Stomach (tissue), 9 donors: ENCODE data around the gene GREB1. TPM values are rescaled to one million over a fixed set of nuclear protein-coding genes. Genes with fewer than 3 reads are reported as not detected.

Experiments used
- DNase-seq, 2 donors: peaks; one replicate each; pipeline versions ENCODE4 v3.0.0 to v3.0.0-alpha.2; 2013 to 2019
- H3K27ac ChIP-seq, 5 donors: fragments of 200-600 bp in 4 of 5; sonication (generic) in 4 of 5; one replicate each; pipeline ENCODE4 v1.5.1; 2013 to 2019; ENCODE audit warnings: mild to moderate bottlenecking in 1 of 5, moderate library complexity in 1 of 5
- H3K27me3 ChIP-seq, 3 donors: fragments of 200-600 bp; sonication (generic); one replicate each; pipeline ENCODE4 v1.5.1; 2017 to 2019; ENCODE audit warnings: mixed run types in 1 of 3
- H3K36me3 ChIP-seq, 4 donors: fragments of 200-600 bp; sonication (generic); 1 replicate in 3 of 4; 2 replicates in 1 of 4; pipeline ENCODE4 v1.5.1; 2016 to 2019
- H3K4me1 ChIP-seq, 4 donors: fragments of 200-600 bp; sonication (generic); one replicate each; pipeline ENCODE4 v1.5.1; 2016 to 2019
- H3K4me3 ChIP-seq, 4 donors: fragments of 200-600 bp; sonication (generic) in 3 of 4; one replicate each; pipeline ENCODE4 v1.5.1; 2016 to 2019; ENCODE audit warnings: mild to moderate bottlenecking in 1 of 4
- H3K9me3 ChIP-seq, 4 donors: fragments of 200-600 bp; sonication (generic); one replicate each; pipeline ENCODE4 v1.5.1; 2016 to 2019
- EP300 ChIP-seq: sonication (generic); formaldehyde crosslinking; IDR thresholded peaks from one replicate; pipeline ENCODE4 v1.6.1; 2017; ENCODE audit warnings: antibody characterized with exemption
- POLR2A ChIP-seq, 4 donors: fragments of 450-650 bp; IDR thresholded peaks; one replicate each; pipeline ENCODE4 v1.6.1; 2016; ENCODE audit warnings: antibody characterized with exemption in 4 of 4, control low read depth in 2 of 4, mild to moderate bottlenecking in 1 of 4, moderate library complexity in 1 of 4
- POLR2AphosphoS5 ChIP-seq, 3 donors: sonication (generic); formaldehyde crosslinking; IDR thresholded peaks; one replicate each; pipeline ENCODE4 v1.6.1; 2016; ENCODE audit warnings: antibody characterized with exemption in 3 of 3
- WGBS, 5 donors: extraction: QIAGEN DNeasy Blood & Tissue Kit in 3 of 5; methylation state at CpG; one replicate each; pipeline versions ENCODE4 v1.1.5 to v1.1.7; 2013 to 2018; 5-methylcytosine and 5-hydroxymethylcytosine counted together
- intact Hi-C: fragments of 100-400 bp; cut with DNase I; formaldehyde crosslinking; loops from one replicate; pipeline ENCODE4 v1.15.1; 2023; ENCODE audit warnings: low total_unique reads
- polyA plus RNA-seq, 3 donors: library from polyadenylated mRNA; stranded (reverse); fragments of 200-250 nt; gene quantifications; one replicate each; pipeline ENCODE4 v1.2.3, GENCODE V29; 2013
- total RNA-seq, 5 donors: library from RNA; depleted of rRNA; stranded (reverse); fragments of >200 nt; gene quantifications; one replicate each; pipeline versions ENCODE4 v1.1.0 to v1.2.3, GENCODE V29; 2014 to 2016
- TF ChIP-seq, protein P1 (sequence below), 7 experiments: fragments of 450-650 bp in 4 of 7; fragments of 200-600 bp in 3 of 7; sonication (generic) in 3 of 7; IDR thresholded peaks; one replicate each; pipeline ENCODE4 v1.5.1; 2016 to 2019; ENCODE audit warnings: antibody characterized with exemption in 7 of 7, control low read depth in 2 of 7, mild to moderate bottlenecking in 1 of 7
- donor health status: healthy with polysubstance abuse.
- donor health status: Bipolar disorder and iron deficiency.
- donor health status: healthy.

GREB1 gene
- total and polyA plus RNA-seq, 8 donors, result 0.88 to 37.9 (median 3.6) TPM

DNA sequence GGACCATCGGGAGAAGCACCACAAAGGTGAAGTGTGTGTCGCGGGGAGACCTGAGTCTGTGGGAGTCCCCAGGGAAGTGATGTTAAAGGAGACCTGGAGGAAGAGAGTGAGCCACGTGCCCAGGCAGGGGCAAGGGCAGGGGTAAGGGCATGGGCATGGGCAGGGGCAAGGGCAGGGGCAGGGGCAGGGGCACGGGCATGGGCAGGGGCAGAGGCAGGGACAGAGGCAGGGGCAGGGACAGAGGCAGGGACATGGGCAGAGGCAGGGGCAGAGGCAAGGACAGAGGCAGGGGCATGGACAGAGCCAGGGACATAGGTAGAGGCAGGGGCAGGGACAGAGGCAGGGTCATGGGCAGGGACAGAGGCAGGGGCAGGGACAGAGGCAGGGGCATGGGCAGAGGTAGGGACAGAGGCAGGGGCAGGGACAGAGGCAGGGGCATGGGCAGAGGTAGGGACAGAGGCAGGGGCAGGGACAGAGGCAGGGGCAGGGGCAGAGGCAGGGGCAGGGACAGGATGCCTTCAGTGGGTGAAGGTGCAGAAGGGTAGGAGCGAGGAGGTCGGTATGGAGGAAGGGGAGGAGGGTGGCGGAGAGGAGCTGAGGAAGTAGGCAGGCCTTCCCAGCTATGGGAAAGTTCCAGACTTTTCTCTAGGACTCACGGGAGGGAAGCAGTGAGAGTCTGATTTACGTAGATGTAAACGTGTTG lies 102.9 kb downstream of the GREB1 start:
- Histone ChIP-seq H3K36me3 (peaks cover 0 to 49% (median 17%) of the 10 kb centered on the region in 4 donors), H3K27ac (no peak overlapping the region), H3K4me1 (no peaks in the 10 kb centered on the region), H3K9me3 (no peaks in the 10 kb centered on the region), H3K4me3 (no peak overlapping the region), H3K27me3 (no peaks in the 10 kb centered on the region)
- intact Hi-C loops, result no loop called here
- DNase-seq, result no peak
- WGBS, 5 donors, result 68 to 81% (median 77%) methylated on average over 11 of the region's 11 CpGs
- no peak for TF ChIP-seq POLR2AphosphoS5 (IDR thresholded peaks at IDR 0.05)
- TF ChIP-seq, protein P1, sequence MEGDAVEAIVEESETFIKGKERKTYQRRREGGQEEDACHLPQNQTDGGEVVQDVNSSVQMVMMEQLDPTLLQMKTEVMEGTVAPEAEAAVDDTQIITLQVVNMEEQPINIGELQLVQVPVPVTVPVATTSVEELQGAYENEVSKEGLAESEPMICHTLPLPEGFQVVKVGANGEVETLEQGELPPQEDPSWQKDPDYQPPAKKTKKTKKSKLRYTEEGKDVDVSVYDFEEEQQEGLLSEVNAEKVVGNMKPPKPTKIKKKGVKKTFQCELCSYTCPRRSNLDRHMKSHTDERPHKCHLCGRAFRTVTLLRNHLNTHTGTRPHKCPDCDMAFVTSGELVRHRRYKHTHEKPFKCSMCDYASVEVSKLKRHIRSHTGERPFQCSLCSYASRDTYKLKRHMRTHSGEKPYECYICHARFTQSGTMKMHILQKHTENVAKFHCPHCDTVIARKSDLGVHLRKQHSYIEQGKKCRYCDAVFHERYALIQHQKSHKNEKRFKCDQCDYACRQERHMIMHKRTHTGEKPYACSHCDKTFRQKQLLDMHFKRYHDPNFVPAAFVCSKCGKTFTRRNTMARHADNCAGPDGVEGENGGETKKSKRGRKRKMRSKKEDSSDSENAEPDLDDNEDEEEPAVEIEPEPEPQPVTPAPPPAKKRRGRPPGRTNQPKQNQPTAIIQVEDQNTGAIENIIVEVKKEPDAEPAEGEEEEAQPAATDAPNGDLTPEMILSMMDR (IDR thresholded peaks at IDR 0.05), result no peak
- no peak for TF ChIP-seq POLR2A (IDR thresholded peaks at IDR 0.05)
- TF ChIP-seq EP300, result no peak

DNA sequence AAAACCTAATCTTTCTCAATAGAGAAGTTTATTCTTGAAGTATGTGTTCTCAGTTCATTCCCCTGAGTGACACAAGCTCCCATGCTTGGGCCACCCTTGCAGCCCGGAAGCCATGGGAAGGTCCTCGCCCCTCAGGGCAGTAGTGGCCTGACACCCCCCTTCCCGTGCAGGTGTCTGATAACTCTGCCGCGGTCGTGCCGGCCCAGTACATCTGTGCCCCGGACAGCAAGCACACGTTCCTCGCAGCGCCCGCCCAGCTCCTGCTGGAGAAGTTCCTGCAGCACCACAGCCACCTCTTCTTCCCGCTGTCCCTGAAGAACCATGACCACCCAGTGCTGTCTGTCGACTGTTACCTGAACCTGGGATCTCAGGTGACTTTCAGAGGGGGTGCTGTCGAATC lies 103.7 kb downstream of the GREB1 start:
- H3K27ac ChIP-seq, result no peak overlapping the region
- TF ChIP-seq, protein P1 (IDR thresholded peaks at IDR 0.05), result no peak
- no peak for TF ChIP-seq POLR2A (IDR thresholded peaks at IDR 0.05)
- no peak overlapping the region for H3K4me3 ChIP-seq
- DNase-seq, result no peak
- intact Hi-C loops, result no loop called here
- WGBS, 5 donors, result 87 to 97% (median 90%) methylated on average over 14 to 15 of the region's 15 CpGs
- H3K36me3 ChIP-seq, result peaks cover 0 to 47% (median 17%) of the 10 kb centered on the region in 4 donors
- no peaks in the 10 kb centered on the region for H3K27me3 ChIP-seq
- H3K4me1 ChIP-seq, result no peaks in the 10 kb centered on the region
- H3K9me3 ChIP-seq, result no peaks in the 10 kb centered on the region

DNA sequence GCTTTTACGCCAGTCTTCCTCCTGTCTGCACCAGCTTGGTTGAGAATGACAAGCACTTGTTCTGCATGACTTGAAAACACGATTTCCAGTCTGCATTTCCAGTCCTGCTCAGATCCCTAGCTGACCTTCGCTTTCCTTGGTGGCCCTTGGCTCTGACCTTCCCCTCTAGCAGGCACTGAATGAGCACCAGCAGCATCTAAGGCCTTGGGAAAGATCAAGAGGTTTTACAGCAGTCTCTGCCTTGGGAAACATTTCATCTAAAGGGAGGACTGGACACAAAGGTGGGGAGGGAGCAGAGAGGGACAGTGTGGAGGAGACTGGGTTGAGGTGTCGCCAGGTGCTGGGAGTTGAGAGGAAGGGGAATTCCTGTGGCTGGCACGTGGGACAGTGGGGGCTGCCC lies 105.7 kb downstream of the GREB1 start:
- no peak overlapping the region for H3K27ac ChIP-seq
- no peak for DNase-seq
- WGBS, 5 donors, result 76 to 81% (median 78%) methylated on average over 5 of the region's 5 CpGs
- H3K36me3 ChIP-seq, result peaks cover 0 to 32% (median 11%) of the 10 kb centered on the region in 4 donors
- no peaks in the 10 kb centered on the region for H3K9me3 ChIP-seq
- H3K27me3 ChIP-seq, result no peaks in the 10 kb centered on the region
- H3K4me1 ChIP-seq, result no peaks in the 10 kb centered on the region
- H3K4me3 ChIP-seq, result no peak overlapping the region
- intact Hi-C loops, result no loop called here
- TF ChIP-seq POLR2A (IDR thresholded peaks at IDR 0.05) (no peak), POLR2AphosphoS5 (IDR thresholded peaks at IDR 0.05) (no peak), EP300 (no peak)
- TF ChIP-seq, protein P1 (IDR thresholded peaks at IDR 0.05), result no peak

DNA sequence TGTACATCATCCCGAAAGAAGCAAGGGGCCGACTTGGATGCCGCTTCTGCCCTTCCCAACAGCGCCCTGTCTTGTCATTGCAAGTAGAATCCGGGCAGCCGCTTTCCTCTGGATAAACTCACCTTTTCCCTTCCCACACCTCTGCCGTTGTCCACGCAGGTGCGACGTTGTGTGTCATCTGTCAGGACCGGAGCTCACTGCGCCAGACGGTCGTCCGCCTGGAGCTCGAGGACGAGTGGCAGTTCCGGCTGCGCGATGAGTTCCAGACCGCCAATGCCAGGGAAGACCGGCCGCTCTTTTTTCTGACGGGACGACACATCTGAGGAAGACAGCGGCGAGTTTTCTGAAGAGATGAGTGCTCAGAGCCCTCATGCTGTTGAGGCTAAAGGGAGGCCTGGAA lies 106.3 kb downstream of the GREB1 start:
- H3K9me3 ChIP-seq, result no peaks in the 10 kb centered on the region
- intact Hi-C loops, result no loop called here
- H3K36me3 ChIP-seq, result peaks cover 0 to 26% (median 7%) of the 10 kb centered on the region in 4 donors
- H3K27ac ChIP-seq, result no peak overlapping the region
- TF ChIP-seq POLR2AphosphoS5 (IDR thresholded peaks at IDR 0.05) (no peak), EP300 (no peak), POLR2A (IDR thresholded peaks at IDR 0.05) (no peak)
- TF ChIP-seq, protein P1 (IDR thresholded peaks at IDR 0.05), result no peak
- no peak overlapping the region for H3K4me3 ChIP-seq
- WGBS, 5 donors, result 93 to 96% (median 93%) methylated on average over 27 of the region's 27 CpGs
- no peak for DNase-seq
- H3K4me1 ChIP-seq, result no peaks in the 10 kb centered on the region
- H3K27me3 ChIP-seq, result no peaks in the 10 kb centered on the region
